Measurements from ENCODE around the gene AFTPH. TPM values are rescaled to one million over a fixed set of nuclear protein-coding genes. Genes with fewer than 3 reads are reported as not detected.

Gene AFTPH
- polyA plus RNA-seq, 1 experiment: 22.0 TPM

GRCh38 chr2:64622443-64623241 is 98.5 kb downstream of the AFTPH start:
- TF ChIP-seq, protein P1, sequence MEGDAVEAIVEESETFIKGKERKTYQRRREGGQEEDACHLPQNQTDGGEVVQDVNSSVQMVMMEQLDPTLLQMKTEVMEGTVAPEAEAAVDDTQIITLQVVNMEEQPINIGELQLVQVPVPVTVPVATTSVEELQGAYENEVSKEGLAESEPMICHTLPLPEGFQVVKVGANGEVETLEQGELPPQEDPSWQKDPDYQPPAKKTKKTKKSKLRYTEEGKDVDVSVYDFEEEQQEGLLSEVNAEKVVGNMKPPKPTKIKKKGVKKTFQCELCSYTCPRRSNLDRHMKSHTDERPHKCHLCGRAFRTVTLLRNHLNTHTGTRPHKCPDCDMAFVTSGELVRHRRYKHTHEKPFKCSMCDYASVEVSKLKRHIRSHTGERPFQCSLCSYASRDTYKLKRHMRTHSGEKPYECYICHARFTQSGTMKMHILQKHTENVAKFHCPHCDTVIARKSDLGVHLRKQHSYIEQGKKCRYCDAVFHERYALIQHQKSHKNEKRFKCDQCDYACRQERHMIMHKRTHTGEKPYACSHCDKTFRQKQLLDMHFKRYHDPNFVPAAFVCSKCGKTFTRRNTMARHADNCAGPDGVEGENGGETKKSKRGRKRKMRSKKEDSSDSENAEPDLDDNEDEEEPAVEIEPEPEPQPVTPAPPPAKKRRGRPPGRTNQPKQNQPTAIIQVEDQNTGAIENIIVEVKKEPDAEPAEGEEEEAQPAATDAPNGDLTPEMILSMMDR (IDR thresholded peaks at IDR 0.05; ENCODE audit: low read depth, low read length): peak; percentile 56
- Histone ChIP-seq H3K9me3 (ENCODE audit: control insufficient read depth, insufficient read depth, low read length) (no peaks in the 10 kb centered on the region), H3K27ac (ENCODE audit: low read depth, low read length) (no peak overlapping the region), H3K27me3 (ENCODE audit: control insufficient read depth, insufficient read depth, low read length) (peaks cover 16% of the 10 kb centered on the region), H3K4me3 (ENCODE audit: low read depth, low read length) (no peak overlapping the region)
- DNase-seq (ENCODE audit: low read depth, low spot score): no peak
- CTCF ChIA-PET: interaction anchor here (1.0 kb wide), 1 partner anchor 24 kb away, joined by 5 read pairs; no protein-coding TSS in a partner anchor
- POLR2A ChIA-PET: interaction anchor here (0.5 kb wide), 1 partner anchor 127 kb away, joined by 3 read pairs; no protein-coding TSS in a partner anchor

DNA sequence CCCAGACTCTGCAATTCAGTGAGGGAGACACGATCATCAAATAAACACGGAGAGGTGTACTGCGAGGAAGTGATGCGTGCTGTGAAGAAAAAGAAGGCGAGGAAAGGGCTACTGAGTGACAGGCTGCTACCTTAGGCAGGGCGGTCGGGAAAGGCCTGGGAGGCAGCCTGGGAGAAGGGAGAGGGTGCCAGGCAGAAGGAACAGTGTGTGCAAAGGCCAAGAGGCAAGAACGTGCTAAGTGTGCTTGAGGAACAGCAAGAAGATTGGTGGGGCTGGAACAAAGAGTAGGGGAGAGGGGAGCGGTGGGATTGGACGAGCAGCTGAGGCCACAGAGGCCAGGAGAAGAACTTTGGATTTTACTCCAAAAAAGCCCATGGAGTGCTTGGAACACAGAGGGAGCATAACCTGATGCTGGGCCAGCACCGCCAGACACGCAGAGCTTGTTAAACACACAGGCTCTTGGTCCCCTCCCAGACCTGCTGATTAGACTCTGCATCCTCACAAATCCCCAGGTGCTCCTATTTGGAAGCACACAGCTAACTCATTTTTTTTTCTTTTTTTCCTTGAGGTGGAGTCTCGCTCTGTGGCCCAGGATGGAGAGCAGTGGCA is 99.2 kb downstream of the AFTPH start:
- CTCF ChIA-PET: interaction anchor here (0.6 to 1.0 kb wide), 2 partner anchors 23 to 26 kb away, joined by 5 to 6 read pairs; no protein-coding TSS in a partner anchor

GRCh38 chr2:64624108-64624610 is 100.0 kb downstream of the AFTPH start:
- CTCF ChIA-PET: interaction anchor here (0.6 to 1.4 kb wide), 3 partner anchors 22 to 27 kb away, joined by 5 to 7 read pairs (median 6); no protein-coding TSS in a partner anchor
- Histone ChIP-seq H3K27ac (ENCODE audit: low read depth, low read length) (no peak overlapping the region), H3K9me3 (ENCODE audit: control insufficient read depth, insufficient read depth, low read length) (no peaks in the 10 kb centered on the region), H3K4me3 (ENCODE audit: low read depth, low read length) (no peak overlapping the region), H3K27me3 (ENCODE audit: control insufficient read depth, insufficient read depth, low read length) (peaks cover 12% of the 10 kb centered on the region)
- POLR2A ChIA-PET: no interaction called here
- TF ChIP-seq, protein P1 (IDR thresholded peaks at IDR 0.05; ENCODE audit: low read depth, low read length): no peak
- no peak for DNase-seq (ENCODE audit: low read depth, low spot score)

More for the DNA sequence above, 99.2 kb downstream of the AFTPH start:
- TF ChIP-seq, protein P1 (IDR thresholded peaks at IDR 0.05; ENCODE audit: low read depth, low read length): no peak
- DNase-seq (ENCODE audit: low read depth, low spot score): no peak
- POLR2A ChIA-PET: no interaction called here
- Histone ChIP-seq H3K4me3 (ENCODE audit: low read depth, low read length) (no peak overlapping the region), H3K27ac (ENCODE audit: low read depth, low read length) (no peak overlapping the region), H3K9me3 (ENCODE audit: control insufficient read depth, insufficient read depth, low read length) (no peaks in the 10 kb centered on the region), H3K27me3 (ENCODE audit: control insufficient read depth, insufficient read depth, low read length) (peaks cover 12% of the 10 kb centered on the region)

- no peaks in the 10 kb centered on the region for H3K9me3 ChIP-seq (ENCODE audit: control insufficient read depth, insufficient read depth, low read length)
- H3K4me3 ChIP-seq (ENCODE audit: low read depth, low read length): no peak overlapping the region
- peaks cover 12% of the 10 kb centered on the region for H3K27me3 ChIP-seq (ENCODE audit: control insufficient read depth, insufficient read depth, low read length)
- DNase-seq (ENCODE audit: low read depth, low spot score): no peak
- CTCF ChIA-PET: interaction anchor here (1.4 kb wide), 1 partner anchor 21 kb away, joined by 7 read pairs; no protein-coding TSS in a partner anchor
- POLR2A ChIA-PET: no interaction called here
- TF ChIP-seq, protein P1 (IDR thresholded peaks at IDR 0.05; ENCODE audit: low read depth, low read length): no peak
- H3K27ac ChIP-seq (ENCODE audit: low read depth, low read length): no peak overlapping the region
Measured at GRCh38 chr2:64624862-64625261, 100.7 kb downstream of the AFTPH start.
